ENCODE results near the gene APBA2. TPM values are rescaled to one million over a fixed set of nuclear protein-coding genes. Genes with fewer than 3 reads are reported as not detected.
A peak's percentile ranks its signal among the peaks of the same experiment; 100 is the strongest.

The APBA2 gene
- polyA plus RNA-seq, 2 of the 4 experiments (the other 2 are of a cell fraction), result 11.4 to 12.6 TPM

- ATAC-seq (no peak), FAIRE-seq (no peak), DNase-seq (ENCODE audit: low read depth in 1 of 2, low spot score in 1 of 2) (no peak)
- POLR2A ChIA-PET, result no interaction called here
- no peaks in the 10 kb centered on the region for H3K4me1 ChIP-seq
- TF ChIP-seq ZFP36 (IDR thresholded peaks at IDR 0.05; ENCODE audit: borderline replicate concordance, partially characterized antibody), result peak; percentile 11
- no peak for TF ChIP-seq ATOH8 (CRISPR knock-in tag; IDR thresholded peaks at IDR 0.05; ENCODE audit: low read depth)
- TF ChIP-seq POLR2A (IDR thresholded peaks at IDR 0.05; ENCODE audit: low read length), result no peak
- no peak for TF ChIP-seq ZSCAN20 (CRISPR knock-in tag; IDR thresholded peaks at IDR 0.05)
- TF ChIP-seq KDM1A (IDR thresholded peaks at IDR 0.05; ENCODE audit: low read depth), result no peak
- CTCF ChIA-PET, result interaction anchor here (1.2 to 1.4 kb wide), 2 partner anchors 12 to 226 kb away, joined by 3 to 4 read pairs; no protein-coding TSS in a partner anchor
- WGBS (ENCODE audit: missing lambda C conversion rate), result 84% methylated on average over 14 of the region's 14 CpGs
- H3K4me3 ChIP-seq, result no peak overlapping the region
- no peak overlapping the region for H3K4me2 ChIP-seq
- H3K9me3 ChIP-seq, result no peaks in the 10 kb centered on the region
- H3K27ac ChIP-seq, result no peak overlapping the region
Observed at GRCh38 chr15:28876131-28876844, 9.5 kb upstream of the APBA2 start.

GRCh38 chr15:28876845-28877185 is 9.0 kb upstream of the APBA2 start:
- no peaks in the 10 kb centered on the region for H3K9me3 ChIP-seq
- FAIRE-seq (no peak), DNase-seq (ENCODE audit: low read depth in 1 of 2, low spot score in 1 of 2) (no peak), ATAC-seq (no peak)
- no peaks in the 10 kb centered on the region for H3K4me1 ChIP-seq
- ChIA-PET POLR2A (no interaction called here), CTCF (interaction anchor here (1.4 kb wide), 1 partner anchor 11 kb away, joined by 3 read pairs; no protein-coding TSS in a partner anchor)
- H3K27ac ChIP-seq, result no peak overlapping the region
- TF ChIP-seq BHLHE40 (IDR thresholded peaks at IDR 0.05; ENCODE audit: low read depth, low read length), result no peak
- TF ChIP-seq RCOR1 (IDR thresholded peaks at IDR 0.05; ENCODE audit: low read depth, low read length), result no peak
- no peak for TF ChIP-seq REST (IDR thresholded peaks at IDR 0.05)
- TF ChIP-seq ESRRA (IDR thresholded peaks at IDR 0.05; ENCODE audit: borderline replicate concordance, low read length), result no peak
- TF ChIP-seq RAD21 (conservative IDR thresholded peaks at IDR 0.05 in 1 of 2, IDR thresholded peaks at IDR 0.05 in 1 of 2), result no peak
- no peak for TF ChIP-seq MYC (IDR thresholded peaks at IDR 0.05; ENCODE audit: borderline replicate concordance, low read length)
- no peak for TF ChIP-seq ELK1 (IDR thresholded peaks at IDR 0.05; ENCODE audit: low read depth, low read length)
- no peak for TF ChIP-seq FOSB (CRISPR knock-in tag; IDR thresholded peaks at IDR 0.05)
- no peak for TF ChIP-seq BCL3 (IDR thresholded peaks at IDR 0.05)
- TF ChIP-seq FOSL2 (IDR thresholded peaks at IDR 0.05), result no peak
- no peak for TF ChIP-seq FOSL2 (CRISPR knock-in tag; IDR thresholded peaks at IDR 0.05)
- no peak for TF ChIP-seq SREBF2 (IDR thresholded peaks at IDR 0.05)
- no peak for TF ChIP-seq ZNF302 (CRISPR knock-in tag; IDR thresholded peaks at IDR 0.05)
- TF ChIP-seq CHD2 (IDR thresholded peaks at IDR 0.05; ENCODE audit: low read length, partially characterized antibody), result no peak
- TF ChIP-seq RARB (CRISPR knock-in tag; IDR thresholded peaks at IDR 0.05), result no peak
- TF ChIP-seq EHMT2 (IDR thresholded peaks at IDR 0.05; ENCODE audit: low read depth), result no peak
- no peak for TF ChIP-seq ATOH8 (CRISPR knock-in tag; IDR thresholded peaks at IDR 0.05; ENCODE audit: low read depth)
- TF ChIP-seq RFX5 (IDR thresholded peaks at IDR 0.05), result no peak
- TF ChIP-seq TFCP2L1 (CRISPR knock-in tag; IDR thresholded peaks at IDR 0.05), result no peak
- TF ChIP-seq GATA3 (IDR thresholded peaks at IDR 0.05; ENCODE audit: borderline replicate concordance), result no peak
- 76% methylated on average over 7 of the region's 8 CpGs for WGBS (ENCODE audit: missing lambda C conversion rate)
- H3K4me3 ChIP-seq, result no peak overlapping the region
- no peak overlapping the region for H3K4me2 ChIP-seq
